Measurements from ENCODE around the gene ATG3. TPM values are rescaled to one million over a fixed set of nuclear protein-coding genes. Genes with fewer than 3 reads are reported as not detected.
"Not testable (repeated sequence)": the region's sequence is repeated elsewhere in the genome, so short reads cannot be mapped to it uniquely, and the experiment has no call there.

Gene ATG3
- total RNA-seq, 2 experiments from 2014 or later: 63.5 to 65.7 TPM

DNA sequence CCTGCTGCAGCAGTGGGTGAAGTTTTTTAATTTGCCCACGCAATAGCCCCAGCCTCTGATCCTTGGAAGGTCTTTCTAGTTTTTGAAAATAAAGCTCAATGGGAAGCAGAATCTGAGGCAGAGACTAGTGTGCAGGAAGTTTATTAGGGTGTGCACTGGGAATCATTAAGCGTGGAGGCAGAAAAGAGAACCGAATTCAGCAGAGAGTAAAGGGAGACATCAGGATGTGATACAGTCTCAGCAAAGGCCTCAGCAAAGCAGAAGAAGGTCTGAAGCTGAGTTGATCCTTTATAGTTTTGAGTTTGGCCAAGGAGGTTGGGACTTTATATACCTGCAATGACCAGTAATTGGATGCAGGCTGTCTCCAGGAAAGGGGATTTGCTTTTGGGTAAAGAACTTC lies 57.6 kb downstream of the ATG3 start:
- DNase-seq (no peak), ATAC-seq (ENCODE audit: low read depth) (no peak)
- H3K27me3 Mint-ChIP-seq: no peaks in the 10 kb centered on the region
- peaks cover 20% of the 10 kb centered on the region for H3K4me1 Mint-ChIP-seq
- H3K9me3 Mint-ChIP-seq: peaks cover 3% of the 10 kb centered on the region
- H3K27ac Mint-ChIP-seq: no peak overlapping the region
- H3K36me3 Mint-ChIP-seq: peaks cover 4% of the 10 kb centered on the region
- POLR2A ChIA-PET: no interaction called here
- no peak overlapping the region for H3K4me3 Mint-ChIP-seq

GRCh38 chr3:112503304-112503972 lies 58.3 kb downstream of the ATG3 start:
- H3K4me1 Mint-ChIP-seq: peaks cover 20% of the 10 kb centered on the region
- no peak for DNase-seq
- H3K4me3 Mint-ChIP-seq: no peak overlapping the region
- H3K27ac Mint-ChIP-seq: no peak overlapping the region
- no peak for ATAC-seq (ENCODE audit: low read depth)
- H3K36me3 Mint-ChIP-seq: peaks cover 3% of the 10 kb centered on the region
- POLR2A ChIA-PET: no interaction called here
- no peaks in the 10 kb centered on the region for H3K27me3 Mint-ChIP-seq
- peaks cover 3% of the 10 kb centered on the region for H3K9me3 Mint-ChIP-seq

- POLR2A ChIA-PET: no interaction called here
- ATAC-seq (ENCODE audit: low read depth): no peak
- DNase-seq: no peak
- Mint-ChIP-seq H3K4me3 (no peak overlapping the region), H3K4me1 (peaks cover 32% of the 10 kb centered on the region), H3K27ac (no peak overlapping the region), H3K9me3 (no peaks in the 10 kb centered on the region), H3K36me3 (peaks cover 7% of the 10 kb centered on the region), H3K27me3 (no peaks in the 10 kb centered on the region)
These were observed 61.1 kb downstream of the ATG3 start for GRCh38 chr3:112500621-112501020.

DNA sequence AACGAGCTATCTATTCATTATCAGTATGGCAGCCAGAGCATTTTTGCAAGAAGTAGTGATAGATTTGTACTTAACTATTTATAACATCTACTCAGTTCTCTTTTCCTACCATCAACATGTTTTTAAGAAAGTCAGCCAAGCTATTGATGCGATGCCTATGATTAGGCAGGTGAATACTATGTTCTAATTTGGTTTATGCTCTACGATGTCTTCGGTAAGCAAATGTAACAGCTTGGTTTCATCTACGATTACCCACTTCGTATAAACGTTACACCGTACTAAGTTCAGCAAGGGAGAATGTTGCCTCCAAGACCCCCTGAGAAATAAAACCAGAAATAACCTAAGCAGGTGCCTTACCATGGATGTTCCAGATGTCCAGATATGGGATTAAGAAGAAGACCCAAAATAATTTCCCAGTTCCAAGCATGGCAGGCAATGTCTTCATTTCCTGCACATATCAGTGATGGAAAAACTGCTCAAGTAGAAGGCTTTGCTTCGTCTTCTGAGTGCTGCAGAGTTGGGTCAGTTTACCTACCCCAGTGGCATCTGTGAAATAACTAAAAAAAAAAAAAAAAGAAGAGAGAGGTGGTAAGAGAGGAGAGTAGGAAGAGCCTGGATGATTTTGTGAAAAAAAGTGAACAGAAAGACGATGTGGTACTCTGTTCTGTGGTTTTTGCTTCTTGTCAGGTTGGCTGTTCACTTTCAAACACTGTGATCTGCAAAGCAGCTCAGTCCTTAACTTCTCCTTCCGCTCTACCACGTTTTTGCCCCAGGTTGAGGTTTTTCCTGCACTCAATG lies 62.6 kb downstream of the ATG3 start, which contains the start of gene BTLA:
BTLA (minus strand) TSS at position 559 of the 798 bp plus-strand sequence; CDS start at position 445, 114 bp downstream.
- DNase-seq (no peak), ATAC-seq (ENCODE audit: low read depth) (peak; percentile 66)
- Mint-ChIP-seq H3K9me3 (peaks cover 4% of the 10 kb centered on the region), H3K4me3 (peak within 1 kb of the TSS; percentile 99), H3K27me3 (no peaks in the 10 kb centered on the region), H3K4me1 (peaks cover 41% of the 10 kb centered on the region), H3K27ac (peak within 1 kb of the TSS; percentile 95), H3K36me3 (peaks cover 13% of the 10 kb centered on the region)
- POLR2A ChIA-PET: interaction anchor here (0.7 to 3.0 kb wide), 17 partner anchors 8 to 952 kb away, joined by 3 to 15 read pairs (median 3); partner anchors contain the start of genes ATG3 and SLC35A5

- Mint-ChIP-seq H3K36me3 (peaks cover 18% of the 10 kb centered on the region), H3K4me3 (peak overlapping the region; percentile 99), H3K27ac (peak overlapping the region; percentile 95), H3K9me3 (peaks cover 4% of the 10 kb centered on the region), H3K4me1 (peaks cover 46% of the 10 kb centered on the region), H3K27me3 (no peaks in the 10 kb centered on the region)
- peak; percentile 7 for ATAC-seq (ENCODE audit: low read depth)
- no peak for DNase-seq
- POLR2A ChIA-PET: interaction anchor here (0.7 to 3.0 kb wide), 7 partner anchors 9 to 195 kb away, joined by 3 to 15 read pairs (median 4); partner anchors contain the start of genes ATG3 and SLC35A5
These were observed 63.7 kb downstream of the ATG3 start for GRCh38 chr3:112497897-112498548.

- peaks cover 4% of the 10 kb centered on the region for H3K9me3 Mint-ChIP-seq
- H3K36me3 Mint-ChIP-seq: peaks cover 24% of the 10 kb centered on the region
- peaks cover 60% of the 10 kb centered on the region for H3K4me1 Mint-ChIP-seq
- H3K4me3 Mint-ChIP-seq: peak overlapping the region; percentile 84
- POLR2A ChIA-PET: interaction anchor here (2.2 to 3.0 kb wide), 2 partner anchors 33 to 37 kb away, joined by 4 to 15 read pairs; no protein-coding TSS in a partner anchor
- H3K27me3 Mint-ChIP-seq: no peaks in the 10 kb centered on the region
- H3K27ac Mint-ChIP-seq: peak overlapping the region; percentile 77
- no peak for DNase-seq
- ATAC-seq (ENCODE audit: low read depth): peak; percentile 9
These were observed 65.2 kb downstream of the ATG3 start for GRCh38 chr3:112496366-112497067.

- Mint-ChIP-seq H3K36me3 (peaks cover 30% of the 10 kb centered on the region), H3K4me1 (peaks cover 65% of the 10 kb centered on the region), H3K27ac (peak overlapping the region; percentile 19)
- POLR2A ChIA-PET; ATAC-seq (ENCODE audit: low read depth); H3K9me3 Mint-ChIP-seq; H3K27me3 Mint-ChIP-seq; DNase-seq; H3K4me3 Mint-ChIP-seq: not testable (repeated sequence)
These were observed 67.4 kb downstream of the ATG3 start for GRCh38 chr3:112494448-112494767.

- POLR2A ChIA-PET: interaction anchor here (0.6 to 1.0 kb wide), 2 partner anchors 14 to 28 kb away, joined by 3 read pairs; no protein-coding TSS in a partner anchor
- DNase-seq: no peak
- Mint-ChIP-seq H3K4me3 (peak overlapping the region; percentile 23), H3K36me3 (peaks cover 40% of the 10 kb centered on the region), H3K27ac (peak overlapping the region; percentile 55), H3K27me3 (no peaks in the 10 kb centered on the region), H3K9me3 (peaks cover 4% of the 10 kb centered on the region), H3K4me1 (peaks cover 63% of the 10 kb centered on the region)
- ATAC-seq (ENCODE audit: low read depth): no peak
These were observed 69.6 kb downstream of the ATG3 start for GRCh38 chr3:112492124-112492523.

DNA sequence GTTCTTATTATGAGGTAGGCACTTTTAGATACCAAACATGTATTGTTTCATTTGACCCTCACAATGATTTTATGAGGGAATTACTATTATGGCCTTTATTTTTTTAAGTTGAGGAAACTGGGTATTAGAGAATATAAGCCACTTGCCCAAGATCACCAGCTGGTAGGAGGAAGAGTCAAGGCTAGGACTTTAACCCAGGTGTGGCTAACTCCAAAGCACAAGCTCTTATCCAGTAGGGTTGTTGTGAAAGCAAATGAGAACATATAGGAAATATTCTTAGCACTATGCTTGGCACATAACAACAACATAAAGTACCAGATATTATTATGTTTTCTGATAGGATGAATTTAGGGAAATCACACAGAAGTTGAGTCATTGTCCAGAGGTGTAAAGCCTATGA lies 70.4 kb downstream of the ATG3 start:
- POLR2A ChIA-PET: interaction anchor here (0.9 to 1.0 kb wide), 2 partner anchors 7 to 27 kb away, joined by 3 read pairs; no protein-coding TSS in a partner anchor
- H3K4me1 Mint-ChIP-seq: peaks cover 61% of the 10 kb centered on the region
- H3K27me3 Mint-ChIP-seq: no peaks in the 10 kb centered on the region
- ATAC-seq (ENCODE audit: low read depth): no peak
- H3K27ac Mint-ChIP-seq: peak overlapping the region; percentile 51
- DNase-seq: no peak
- peaks cover 43% of the 10 kb centered on the region for H3K36me3 Mint-ChIP-seq
- peaks cover 4% of the 10 kb centered on the region for H3K9me3 Mint-ChIP-seq
- peak overlapping the region; percentile 44 for H3K4me3 Mint-ChIP-seq

- POLR2A ChIA-PET: interaction anchor here (0.9 to 1.3 kb wide), 2 partner anchors 9 to 26 kb away, joined by 3 to 4 read pairs; partner anchors contain the start of gene BTLA
- H3K27ac Mint-ChIP-seq: peak overlapping the region; percentile 69
These were observed 71.9 kb downstream of the ATG3 start for GRCh38 chr3:112489674-112490479.

DNA sequence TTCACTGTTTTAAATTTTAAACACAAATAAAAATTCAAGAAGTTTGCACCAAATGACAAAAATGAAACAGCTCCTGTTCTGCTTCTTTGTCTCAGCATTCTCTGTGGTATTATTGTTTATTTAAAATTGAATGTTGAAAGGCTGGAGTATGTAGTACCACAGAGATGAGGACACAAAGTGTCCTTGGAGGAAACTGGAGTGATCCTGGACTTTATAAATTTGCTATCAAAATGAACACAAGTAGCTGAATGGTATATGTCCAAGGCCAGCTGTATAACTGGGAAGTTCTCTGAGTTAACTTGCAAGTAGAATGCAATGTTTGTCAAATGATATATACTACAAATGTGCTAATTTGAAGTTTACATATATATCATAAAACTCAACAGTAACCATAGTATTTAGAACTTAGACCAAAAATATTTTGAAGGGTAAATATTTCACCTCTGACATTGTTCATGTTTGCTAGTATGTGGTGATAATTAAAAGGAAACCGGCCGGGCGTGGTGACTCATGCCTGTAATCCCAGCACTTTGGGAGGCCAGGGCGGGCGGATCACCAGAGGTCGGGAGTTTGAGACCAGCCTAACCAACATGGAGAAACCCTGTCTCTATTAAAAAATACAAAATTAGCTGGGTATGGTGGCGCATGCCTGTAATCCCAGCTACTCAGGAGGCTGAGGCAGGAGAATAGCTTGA lies 74.8 kb downstream of the ATG3 start:
- Mint-ChIP-seq H3K27me3 (no peaks in the 10 kb centered on the region), H3K36me3 (peaks cover 36% of the 10 kb centered on the region), H3K9me3 (no peaks in the 10 kb centered on the region), H3K4me1 (peaks cover 46% of the 10 kb centered on the region), H3K4me3 (no peak overlapping the region), H3K27ac (no peak overlapping the region)
- DNase-seq (no peak), ATAC-seq (ENCODE audit: low read depth) (no peak)
- POLR2A ChIA-PET: no interaction called here

More at GRCh38 chr3:112489674-112490479, 71.9 kb downstream of the ATG3 start:
- H3K4me1 Mint-ChIP-seq: peaks cover 49% of the 10 kb centered on the region
- H3K9me3 Mint-ChIP-seq: peaks cover 4% of the 10 kb centered on the region
- peaks cover 41% of the 10 kb centered on the region for H3K36me3 Mint-ChIP-seq
- H3K4me3 Mint-ChIP-seq: peak overlapping the region; percentile 63
- no peak for DNase-seq
- ATAC-seq (ENCODE audit: low read depth): no peak
- H3K27me3 Mint-ChIP-seq: no peaks in the 10 kb centered on the region

All from activated naive CD8-positive, alpha-beta T cell treated with anti-CD3 and anti-CD28 coated beads, Interleukin-2, amount 10 ng/mL, durations not matched to agents 7 days and 5 days (primary cell).